H1 (cell line): Measurements from ENCODE around the gene RIPK4.

Experiments used
- CTCF ChIP-seq, 3 experiments: IDR thresholded peaks; 1 replicate in 2 of 3; 2 replicates in 1 of 3; pipeline versions ENCODE4 v1.5.1 to v1.6.1; 2011; ENCODE audit warnings: low read length in 3 of 3, mild to moderate bottlenecking in 3 of 3, inconsistent platforms in 2 of 3, low read depth in 1 of 3, moderate library complexity in 1 of 3; ENCODE audit not compliant: insufficient read depth in 1 of 3; ENCODE audit errors: control extremely low read depth in 1 of 3
- E2F6 ChIP-seq: IDR thresholded peaks from 2 replicates; pipeline ENCODE4 v1.6.1; 2012; ENCODE audit warnings: inconsistent platforms
- EP300 ChIP-seq, 2 experiments: IDR thresholded peaks; 1 replicate in 1 of 2; 2 replicates in 1 of 2; pipeline ENCODE4 v1.6.1; 2011 to 2012; ENCODE audit warnings: low read depth in 2 of 2, low read length in 2 of 2, mild to moderate bottlenecking in 2 of 2, borderline replicate concordance in 1 of 2, inconsistent platforms in 1 of 2, moderate library complexity in 1 of 2
- FOSL1 ChIP-seq: IDR thresholded peaks from 2 replicates; pipeline ENCODE4 v1.6.1; 2011; ENCODE audit warnings: mild to moderate bottlenecking, low read depth, low read length, moderate library complexity; ENCODE audit not compliant: insufficient read depth

- TF ChIP-seq CTCF (IDR thresholded peaks at IDR 0.05; ENCODE audit: control extremely low read depth in 1 of 3, insufficient read depth in 1 of 3, low read depth in 1 of 3, low read length in 3 of 3) = no peak
- no peak for TF ChIP-seq EP300 (IDR thresholded peaks at IDR 0.05; ENCODE audit: borderline replicate concordance in 1 of 2, low read depth in 2 of 2, low read length in 2 of 2)
- no peak for TF ChIP-seq E2F6
- TF ChIP-seq FOSL1 = no peak
Measured at GRCh38 chr21:41775149-41775472, 8.3 kb upstream of the RIPK4 start.
